ENCODE data around the gene MAML3.
"Not testable (repeated sequence)": the region's sequence is repeated elsewhere in the genome, so short reads cannot be mapped to it uniquely, and the experiment has no call there.

The MAML3 gene

DNA sequence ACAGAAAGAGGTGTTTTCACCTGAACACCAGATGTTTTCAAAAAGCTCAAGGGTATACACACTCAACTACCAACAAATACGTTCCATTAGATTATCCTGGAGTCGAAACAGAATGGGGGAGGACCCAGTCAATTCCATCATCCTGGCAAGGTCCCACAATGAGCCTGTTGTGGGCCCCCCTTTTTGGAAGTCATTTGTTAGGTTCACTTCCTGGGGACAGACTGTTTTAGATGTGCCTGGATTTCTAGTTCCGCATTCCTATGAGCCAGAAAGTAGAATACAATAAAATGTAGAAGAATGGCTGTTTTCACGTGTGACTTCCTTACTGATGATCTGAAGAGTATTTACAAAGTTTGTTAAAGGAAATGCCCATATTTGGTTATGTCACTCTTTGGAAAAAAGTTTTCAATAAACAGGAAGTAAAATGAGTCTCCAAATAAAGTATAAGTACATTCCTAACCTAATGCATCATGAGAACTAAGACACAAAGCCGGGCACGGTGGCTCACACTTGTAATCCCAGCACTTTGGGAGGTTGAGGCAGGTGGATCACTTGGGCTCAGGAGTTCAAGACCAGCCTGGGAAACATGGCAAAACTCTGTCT lies 192.5 kb downstream of the MAML3 start:
- DNase-seq (ENCODE audit: low read depth in 2 of 2), result no peak

DNA sequence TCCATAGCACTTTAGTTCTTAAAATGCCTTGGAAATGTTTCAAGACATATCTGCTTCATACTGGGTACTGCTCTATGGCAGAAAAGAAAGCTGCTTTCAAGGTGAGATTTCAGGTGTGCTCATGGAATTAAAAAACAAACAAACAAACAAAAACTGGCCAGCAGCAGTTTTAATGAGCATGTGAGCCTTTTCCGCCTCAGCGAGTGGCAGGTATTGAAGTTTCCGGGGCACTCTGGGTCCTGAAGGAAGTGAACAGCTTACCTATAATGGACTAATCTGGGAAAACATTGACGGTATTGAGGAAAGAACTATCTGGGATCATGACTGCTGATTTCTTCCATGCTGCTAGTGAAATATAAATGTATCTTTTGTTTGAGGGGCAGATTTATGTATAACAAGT lies 194.6 kb downstream of the MAML3 start:
- no peak for DNase-seq (ENCODE audit: low read depth in 2 of 2)

DNA sequence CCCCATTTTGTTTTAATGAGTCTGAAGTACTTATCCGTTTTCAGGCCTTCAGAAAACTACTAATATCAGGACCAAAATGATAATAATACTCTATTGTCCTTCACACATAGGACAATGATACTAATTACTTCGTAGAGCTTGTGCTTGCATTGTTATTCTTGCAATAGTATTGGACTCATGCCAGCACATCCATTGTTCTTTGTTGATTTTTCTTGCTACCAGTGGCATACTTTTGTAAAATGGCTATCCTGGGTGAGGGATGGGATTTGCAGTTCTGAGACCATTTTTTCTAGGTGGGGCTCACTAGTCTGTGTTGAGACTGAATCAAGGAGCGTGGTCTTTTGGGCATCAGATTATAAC lies 195.3 kb downstream of the MAML3 start:
- DNase-seq (ENCODE audit: low read depth in 2 of 2), result no peak

DNA sequence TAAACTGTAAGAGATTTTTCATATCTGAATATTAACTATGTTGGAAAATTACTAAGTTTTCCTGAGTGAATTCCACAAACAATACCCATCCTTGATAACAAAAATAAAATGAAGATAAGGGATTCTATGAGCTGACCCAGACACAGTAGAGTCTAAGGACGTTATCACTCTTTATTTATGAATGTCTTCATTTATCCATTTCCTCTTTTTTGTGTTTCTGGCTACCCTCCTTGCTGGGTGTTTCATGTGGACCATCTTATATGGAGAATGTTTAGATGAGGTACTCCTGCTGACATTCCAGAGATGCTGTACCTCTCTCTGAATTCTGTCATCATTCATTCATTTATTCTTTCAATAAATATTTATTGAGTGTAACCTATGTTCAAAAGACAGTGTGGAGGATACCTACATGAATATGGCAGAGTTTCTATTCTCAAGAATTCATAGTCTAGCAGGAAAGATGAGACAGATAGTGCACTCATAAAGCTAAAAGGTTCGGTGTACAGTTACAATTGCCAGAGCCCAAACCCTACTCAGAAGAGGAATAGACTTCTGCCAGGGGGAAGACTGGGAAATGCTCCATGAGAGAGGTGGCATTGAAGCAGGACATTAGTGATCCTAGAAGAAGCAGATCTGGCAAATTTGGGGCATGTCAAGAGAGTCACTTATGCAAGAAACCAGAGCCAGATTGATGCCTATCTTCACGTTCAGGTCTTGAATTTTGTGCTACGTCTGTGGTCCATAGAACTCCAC lies 195.8 kb downstream of the MAML3 start:
- DNase-seq (ENCODE audit: low read depth in 2 of 2), result no peak

DNA sequence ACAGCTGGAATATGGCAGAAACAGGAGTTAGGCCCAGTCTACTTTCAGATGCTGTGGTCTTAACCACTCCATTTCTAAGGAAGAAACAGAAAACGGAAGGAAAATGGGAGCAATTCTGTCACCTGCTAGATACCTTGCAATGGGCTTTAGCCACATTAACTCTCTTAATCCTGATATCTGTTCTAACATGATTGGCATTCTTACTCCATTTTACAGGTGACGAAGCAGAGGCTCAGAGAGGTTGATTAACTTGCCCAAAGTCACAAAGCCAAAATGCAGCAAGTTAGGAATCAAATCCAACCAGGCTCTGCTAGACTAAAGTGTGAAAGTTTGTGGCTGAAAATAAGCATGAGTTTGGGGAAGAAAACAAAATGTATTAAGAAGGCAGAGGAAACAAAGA lies 196.9 kb downstream of the MAML3 start:
- no peak for DNase-seq (ENCODE audit: low read depth in 2 of 2)

DNA sequence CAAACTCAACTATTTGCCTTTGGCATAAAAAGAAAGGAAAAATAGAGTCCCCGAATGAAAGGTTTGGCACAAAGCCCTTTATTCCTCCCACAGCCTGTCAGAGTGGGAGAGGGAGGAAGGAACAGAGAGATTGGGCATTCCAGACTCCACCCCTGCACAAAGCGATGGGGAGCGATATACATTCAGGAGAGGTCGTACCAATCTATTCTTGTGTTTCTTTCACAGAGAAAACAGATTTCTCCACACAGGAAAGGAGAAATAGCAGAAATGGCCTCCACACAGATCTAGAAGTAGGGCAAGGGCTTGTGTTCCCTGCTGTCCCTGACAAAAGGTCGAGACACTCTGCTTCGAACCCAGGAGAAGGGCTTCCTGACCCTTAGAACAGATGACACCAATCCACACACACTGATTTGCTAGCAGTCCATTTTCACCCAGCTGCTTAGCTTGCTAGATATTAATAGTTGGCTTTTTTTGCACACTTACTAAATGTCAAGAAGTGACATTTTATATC lies 197.4 kb downstream of the MAML3 start:
- no peak for DNase-seq (ENCODE audit: low read depth in 2 of 2)

DNA sequence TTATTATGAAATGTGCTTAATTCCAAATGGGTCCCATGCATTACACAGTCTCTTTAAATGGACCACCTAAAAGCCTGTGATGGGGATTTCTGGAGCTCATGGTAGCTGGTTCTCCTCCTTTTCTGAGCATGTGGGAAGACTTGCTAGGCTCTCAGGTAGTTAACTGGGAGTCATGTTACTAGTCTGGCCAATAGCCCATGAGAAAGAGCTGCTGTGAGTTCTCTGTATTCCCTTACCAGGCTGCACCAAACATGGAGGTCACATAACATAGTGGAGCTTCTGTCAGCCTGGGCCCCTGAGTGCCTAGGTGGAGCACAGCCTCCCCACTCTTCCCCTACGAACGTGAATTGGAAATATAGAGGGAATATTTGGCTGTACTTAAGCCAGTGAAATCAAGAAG lies 198.4 kb downstream of the MAML3 start:
- no peak for DNase-seq (ENCODE audit: low read depth in 2 of 2)

DNA sequence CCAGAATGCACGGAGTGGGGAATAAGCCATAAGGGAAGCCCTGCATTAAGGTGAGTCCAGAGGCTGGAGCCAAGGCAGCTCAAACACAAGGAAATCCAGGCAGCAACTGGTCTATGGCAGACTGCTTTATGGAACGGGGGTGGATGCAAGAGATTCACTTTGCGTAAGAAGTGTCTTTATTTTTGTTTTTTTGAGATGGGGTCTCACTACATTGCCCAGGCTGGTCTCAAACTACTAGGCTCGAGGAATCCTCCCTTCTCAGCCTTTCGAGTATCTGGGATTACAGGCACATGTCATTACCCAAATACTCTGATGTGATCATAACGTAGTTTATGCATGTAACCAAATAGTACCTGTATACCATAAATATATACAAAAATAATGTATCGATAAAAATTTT lies 199.5 kb downstream of the MAML3 start:
- DNase-seq (ENCODE audit: low read depth in 2 of 2), result no peak

DNA sequence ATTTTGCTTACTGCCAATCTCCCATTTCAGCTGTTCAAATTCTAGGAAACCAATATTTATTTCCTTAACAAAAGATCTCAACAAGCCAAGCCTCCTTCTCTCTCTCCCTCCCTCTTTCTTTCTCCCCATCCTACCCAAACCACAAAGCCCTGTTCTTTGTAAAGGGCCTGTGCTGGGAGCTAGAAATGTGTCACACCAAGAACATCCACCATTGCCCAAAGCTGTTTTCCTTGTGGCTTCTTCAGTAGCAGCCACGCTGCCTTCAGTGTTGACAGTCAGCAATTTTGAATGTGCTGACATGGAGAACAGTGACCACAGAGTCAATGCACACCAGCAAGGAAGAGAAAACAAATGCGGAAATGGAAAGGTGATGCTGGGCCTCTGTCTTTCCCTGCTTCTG lies 203.0 kb downstream of the MAML3 start:
- no peak for DNase-seq (ENCODE audit: low read depth in 2 of 2)

DNA sequence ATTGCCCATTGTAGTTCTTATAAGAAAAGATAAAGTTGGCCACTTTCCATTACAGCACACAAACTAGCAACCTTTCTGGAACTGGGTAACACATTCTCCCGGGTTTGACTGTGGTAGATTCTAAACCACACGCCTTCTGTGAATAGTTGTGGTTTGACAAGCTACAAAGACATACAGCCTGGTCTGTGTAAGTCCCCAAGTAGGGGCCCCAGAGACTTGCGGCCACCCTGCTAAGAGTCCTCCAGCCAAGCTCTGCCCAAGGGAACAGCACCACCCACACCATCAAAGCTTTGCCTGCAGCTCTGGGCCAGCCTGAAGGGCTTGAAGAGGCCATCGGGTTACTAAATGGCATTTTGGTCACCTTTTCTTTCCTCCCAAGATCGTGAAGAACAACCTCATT lies 203.4 kb downstream of the MAML3 start:
- no peak for DNase-seq (ENCODE audit: low read depth in 2 of 2)

DNA sequence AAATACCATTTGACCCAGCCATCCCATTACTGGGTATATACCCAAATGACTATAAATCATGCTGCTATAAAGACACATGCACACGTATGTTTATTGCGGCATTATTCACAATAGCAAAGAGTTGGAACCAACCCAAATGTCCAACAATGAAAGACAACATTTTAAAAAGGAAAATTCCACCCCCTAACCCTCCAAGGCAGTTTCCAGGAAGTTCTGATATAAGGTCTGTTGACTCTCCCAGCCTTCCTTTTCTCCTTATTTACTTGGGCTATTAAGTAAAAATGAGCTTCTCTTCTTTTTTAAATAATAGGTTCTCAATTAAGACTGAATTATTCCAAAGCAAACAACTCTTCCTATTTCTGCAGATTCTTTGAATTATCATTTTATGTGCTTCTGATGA lies 209.1 kb downstream of the MAML3 start:
- DNase-seq (ENCODE audit: low read depth in 2 of 2), result not testable (repeated sequence)

DNA sequence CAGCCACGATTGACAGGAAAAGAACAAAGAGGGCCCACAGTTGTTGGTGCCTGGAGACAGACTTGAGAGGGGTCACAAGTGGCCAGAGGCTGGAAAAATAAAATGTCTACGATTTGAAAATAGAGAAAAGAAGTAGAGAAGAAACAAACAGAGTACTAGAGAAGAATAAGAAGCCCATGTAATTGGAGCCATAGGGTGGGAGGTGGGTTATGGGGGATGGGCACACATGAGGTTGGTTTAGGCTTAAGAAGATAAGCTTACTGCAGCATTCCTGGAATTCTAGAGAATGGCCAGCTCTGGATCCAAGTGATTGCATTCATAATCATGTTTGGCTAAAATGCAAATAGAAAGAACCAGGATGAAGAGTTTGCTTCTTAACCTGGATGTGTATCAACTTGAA lies 210.7 kb downstream of the MAML3 start:
- no peak for DNase-seq (ENCODE audit: low read depth in 2 of 2)

DNA sequence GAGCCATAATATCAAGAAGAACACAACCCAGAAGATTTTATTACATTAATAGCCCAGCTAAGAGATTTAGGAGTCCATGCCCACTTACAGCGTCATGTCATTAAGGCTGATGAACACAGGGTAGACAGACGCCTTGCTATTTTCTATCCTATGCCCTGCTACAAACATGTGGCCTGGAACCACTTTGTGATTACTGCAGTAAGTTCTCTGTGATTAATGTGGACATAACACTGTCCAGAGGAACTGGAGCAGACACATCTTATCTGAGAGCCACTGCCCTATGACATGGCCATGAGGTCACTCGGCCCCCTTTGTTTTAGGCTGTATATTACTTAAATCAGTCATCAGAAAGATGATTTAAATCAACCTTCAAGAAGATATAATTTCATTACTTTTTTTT lies 211.7 kb downstream of the MAML3 start:
- DNase-seq (ENCODE audit: low read depth in 2 of 2), result no peak

DNA sequence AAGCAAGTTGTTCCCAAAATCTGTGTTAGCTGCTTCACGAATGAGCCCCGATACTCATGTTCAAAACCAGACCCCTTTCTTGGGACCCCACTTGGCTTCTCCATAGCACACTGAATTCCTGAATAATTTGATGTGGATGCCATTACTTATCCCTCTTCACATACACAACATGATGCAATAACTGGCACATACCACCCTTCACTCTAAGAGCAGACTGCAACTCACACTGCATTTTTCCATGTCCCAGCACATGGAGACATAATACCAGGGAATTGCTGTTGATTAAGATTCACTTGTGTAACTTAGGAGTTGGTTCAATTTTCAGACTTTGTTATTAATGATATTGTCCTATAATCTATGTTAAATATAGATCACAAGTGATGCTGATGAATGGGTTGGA lies 213.4 kb downstream of the MAML3 start:
- no peak for DNase-seq (ENCODE audit: low read depth in 2 of 2)

DNA sequence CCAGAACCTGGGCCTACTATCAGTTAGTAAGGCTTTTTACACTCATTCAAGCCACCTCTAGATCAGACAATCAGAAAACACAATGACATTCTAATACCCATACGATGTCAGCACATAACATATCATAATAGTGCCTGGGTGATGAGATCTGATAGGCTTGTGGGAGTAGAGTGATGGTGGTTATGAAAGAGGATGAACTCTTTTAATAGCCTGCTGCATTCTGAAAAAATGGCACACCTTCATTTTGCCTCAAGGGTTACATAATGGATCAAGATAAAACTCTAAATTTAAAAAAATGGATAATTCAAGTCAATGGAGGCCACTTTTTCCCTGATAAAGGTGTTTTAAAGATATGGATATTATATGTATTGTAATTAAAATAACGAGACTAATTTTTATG lies 215.6 kb downstream of the MAML3 start:
- no peak for DNase-seq (ENCODE audit: low read depth in 2 of 2)

DNA sequence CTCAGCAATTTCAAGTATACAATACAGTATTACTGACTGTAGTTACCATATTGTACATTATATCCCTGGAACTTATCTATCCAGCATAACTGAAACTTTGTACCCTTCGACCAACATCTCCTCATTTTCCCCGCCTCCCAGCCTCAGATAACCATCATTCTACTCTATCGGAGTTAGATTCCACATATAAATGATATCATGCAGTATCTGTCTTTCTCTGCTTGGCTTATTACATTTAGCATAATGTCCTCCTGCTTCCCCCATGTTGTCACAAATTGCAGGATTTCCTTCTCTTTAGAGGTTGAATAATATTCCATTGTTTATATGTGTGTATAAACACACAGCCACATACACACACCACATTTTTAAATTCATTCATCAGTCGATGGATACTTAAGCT lies 218.1 kb downstream of the MAML3 start:
- DNase-seq (ENCODE audit: low read depth in 2 of 2), result no peak

DNA sequence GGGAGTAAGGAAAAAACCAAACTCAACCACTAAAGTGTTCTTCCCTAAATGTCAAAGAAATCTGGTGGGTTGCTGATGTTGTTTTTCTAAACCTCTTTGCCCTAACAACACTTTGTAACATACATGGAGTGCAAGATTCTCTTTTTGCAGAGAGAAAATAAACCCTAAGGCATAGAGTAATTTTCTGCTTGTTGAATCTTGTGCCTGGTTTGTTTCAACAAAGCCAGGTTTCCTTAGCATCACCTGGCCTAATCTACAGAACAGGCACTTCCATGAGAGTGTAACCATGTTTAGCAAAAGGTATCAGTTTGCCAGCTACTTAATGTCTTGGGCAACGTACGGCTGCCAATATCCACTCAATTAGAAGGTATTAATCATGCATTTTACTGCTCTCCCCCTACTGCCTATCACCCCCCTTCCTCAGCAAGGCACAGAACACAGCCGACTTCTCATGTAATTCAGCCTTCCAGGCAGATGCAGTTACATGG lies 219.2 kb downstream of the MAML3 start:
- no peak for DNase-seq (ENCODE audit: low read depth in 2 of 2)

DNA sequence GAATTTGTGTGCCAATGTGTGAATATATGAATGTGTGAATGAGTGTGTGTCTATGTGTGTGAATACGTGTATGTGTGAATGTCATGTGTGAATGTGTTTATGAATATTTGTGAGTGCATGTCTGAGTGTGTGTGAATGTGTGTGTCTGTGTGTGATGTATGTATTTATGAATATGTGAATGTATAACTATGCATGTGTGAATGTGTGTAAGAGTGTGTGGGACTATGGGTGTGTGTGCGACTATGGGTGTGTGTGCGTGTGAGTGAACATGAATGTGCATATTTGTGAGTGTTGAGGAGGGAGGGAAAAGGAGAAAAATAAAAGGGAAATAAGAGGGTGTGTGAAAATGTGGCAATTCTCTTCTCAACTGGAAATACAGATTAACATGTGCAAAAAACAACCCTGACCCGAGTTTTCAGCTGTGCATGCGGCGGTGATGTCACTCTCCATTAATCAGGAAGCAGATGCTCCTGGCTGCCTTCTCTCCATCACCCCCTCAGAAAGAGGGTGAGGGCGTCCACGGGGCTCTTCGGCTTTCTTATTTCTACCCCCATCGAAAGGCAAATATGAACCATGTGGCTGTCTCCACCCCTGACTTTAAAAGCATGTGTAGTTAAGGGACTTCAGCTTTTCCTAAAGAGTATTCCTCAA lies 219.8 kb downstream of the MAML3 start:
- no peak for DNase-seq (ENCODE audit: low read depth in 2 of 2)

DNA sequence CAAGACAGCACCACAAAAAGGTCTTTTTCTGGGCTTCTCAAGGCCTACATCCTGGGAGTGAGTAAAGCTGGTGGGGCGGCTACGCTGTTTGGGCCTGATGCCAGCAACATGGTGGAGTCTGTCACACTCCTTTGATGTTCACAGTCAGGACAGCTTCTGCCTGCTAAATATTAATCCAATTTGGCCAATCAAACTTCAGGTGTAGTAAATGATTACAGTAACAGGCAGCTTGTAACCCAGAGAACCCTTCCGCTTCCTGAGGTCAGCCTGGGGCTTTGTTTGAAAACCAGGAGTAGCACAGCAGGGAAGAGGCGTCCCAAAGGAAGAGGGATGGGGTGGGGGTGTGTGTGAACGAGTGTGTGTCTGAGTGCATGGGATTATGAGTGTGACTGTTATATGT lies 220.4 kb downstream of the MAML3 start:
- no peak for DNase-seq (ENCODE audit: low read depth in 2 of 2)

DNA sequence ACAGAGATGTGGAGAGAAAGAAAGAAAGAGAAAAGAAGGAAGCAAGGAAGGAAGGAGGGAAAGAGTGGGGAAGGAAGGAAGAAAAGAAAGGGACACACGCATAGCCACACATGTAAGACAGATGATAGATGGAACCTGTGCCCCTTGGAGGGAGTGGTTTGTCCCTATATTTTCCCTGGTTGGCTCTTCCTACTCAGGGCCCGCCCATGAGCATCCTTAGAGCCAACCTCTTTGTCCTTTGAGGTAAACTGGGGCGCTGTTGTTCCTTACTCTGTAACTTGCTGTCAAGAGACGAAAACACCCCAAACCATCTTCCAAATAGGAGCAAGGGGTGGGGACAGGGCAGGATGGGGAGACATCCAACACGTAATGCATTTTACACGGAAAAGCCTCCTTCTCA lies 220.9 kb downstream of the MAML3 start:
- DNase-seq (ENCODE audit: low read depth in 2 of 2), result no peak

DNA sequence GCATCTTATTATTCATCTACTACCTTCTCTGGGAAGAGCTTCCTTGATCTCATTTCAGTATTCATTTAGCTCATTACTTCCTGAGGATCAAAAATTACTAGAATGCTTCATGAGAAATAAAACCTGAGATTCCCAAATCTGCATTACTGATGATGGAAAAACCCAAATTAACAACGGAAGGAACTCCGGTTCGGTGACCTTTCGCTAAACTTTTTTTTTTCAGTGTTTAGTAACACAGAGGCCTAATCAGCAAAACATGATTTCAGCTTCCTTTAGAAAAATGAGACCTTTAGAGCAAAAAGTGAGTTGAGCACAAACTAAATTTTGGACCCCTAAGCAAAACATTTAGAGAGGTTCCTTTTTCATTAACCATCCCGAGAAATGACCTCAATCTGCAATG lies 229.2 kb downstream of the MAML3 start:
- DNase-seq (ENCODE audit: low read depth in 2 of 2), result no peak

DNA sequence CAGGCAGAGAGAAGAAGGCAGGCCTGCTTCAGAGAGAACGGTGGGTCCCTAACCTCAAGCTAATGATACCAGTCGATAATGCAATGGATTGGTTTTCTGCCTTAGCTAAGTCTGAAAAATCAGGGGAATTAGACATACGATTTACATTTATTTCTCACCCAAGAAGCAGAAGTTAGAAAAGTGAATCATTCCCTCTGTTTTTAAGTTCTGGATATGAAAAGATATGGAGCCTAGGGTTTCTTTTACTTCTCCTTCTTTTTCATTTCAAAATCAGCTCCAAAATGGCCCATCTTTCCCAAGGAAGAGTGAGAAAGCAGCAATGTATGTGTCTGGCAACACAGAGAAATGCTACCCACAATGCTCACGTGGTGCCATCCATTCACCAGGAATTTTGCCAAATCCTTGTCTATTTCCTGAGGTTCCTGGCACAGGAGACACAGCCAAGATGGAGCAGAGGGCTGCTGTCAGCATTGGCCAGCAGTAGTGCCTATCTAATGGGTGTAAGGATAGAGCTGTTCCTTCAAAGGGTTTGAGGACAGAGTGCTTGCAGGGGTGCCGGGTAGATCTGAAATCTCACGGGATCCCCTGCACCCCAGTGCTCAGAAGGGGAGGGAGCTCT lies 231.5 kb downstream of the MAML3 start:
- no peak for DNase-seq (ENCODE audit: low read depth in 2 of 2)

Data from stimulated activated CD4-positive, alpha-beta T cell treated with anti-CD3 and anti-CD28 coated beads, Interleukin-1b, Interleukin-23, amount 100 ng/mL, for 4 hours (primary cell).